Thoracic aorta (tissue), 2 donors: ENCODE results near the gene GMIP. TPM values are rescaled to one million over a fixed set of nuclear protein-coding genes. Genes with fewer than 3 reads are reported as not detected.
"Not testable (repeated sequence)": the region's sequence is repeated elsewhere in the genome, so short reads cannot be mapped to it uniquely, and the experiment has no call there.

Experiments used
- ATAC-seq: fragments of 150-250 bp; one replicate; pipeline ENCODE4 v1.8.0; 2017; ENCODE audit warnings: low read depth; ENCODE audit not compliant: insufficient number of reproducible peaks, low FRiP score
- DNase-seq: peaks from one replicate; pipeline ENCODE4 v3.0.0-alpha.2; 2020; ENCODE audit warnings: low spot score
- H3K27ac ChIP-seq, 2 donors: fragments of 200-600 bp; sonication (generic); 1 replicate in 1 of 2; 2 replicates in 1 of 2; pipeline ENCODE4 v1.5.1; 2016; ENCODE audit warnings: mild to moderate bottlenecking in 2 of 2, moderate library complexity in 2 of 2
- H3K27me3 ChIP-seq: fragments of 200-600 bp; sonication (generic); replicated peaks from 2 replicates; pipeline ENCODE4 v1.6.0; 2016; ENCODE audit warnings: mild to moderate bottlenecking; ENCODE audit not compliant: insufficient read depth
- H3K36me3 ChIP-seq: fragments of 200-600 bp; sonication (generic); one replicate; pipeline ENCODE4 v1.5.1; 2016
- H3K4me1 ChIP-seq, 2 donors: fragments of 200-600 bp; sonication (generic); 1 replicate in 1 of 2; 2 replicates in 1 of 2; pipeline versions ENCODE4 v1.5.1 to v1.6.0; 2016; ENCODE audit warnings: low read depth in 2 of 2, mild to moderate bottlenecking in 1 of 2; ENCODE audit not compliant: control insufficient read depth in 1 of 2
- H3K4me3 ChIP-seq: fragments of 200-600 bp; sonication (generic); 2 replicates; pipeline ENCODE4 v1.5.1; 2016; ENCODE audit warnings: mild to moderate bottlenecking
- H3K9me3 ChIP-seq: fragments of 200-600 bp; sonication (generic); 2 replicates; pipeline ENCODE4 v1.5.1; 2016
- CTCF ChIP-seq: fragments of 200-600 bp; sonication (generic); IDR thresholded peaks from one replicate; pipeline ENCODE4 v1.5.1; 2019; ENCODE audit warnings: antibody characterized with exemption
- total RNA-seq, 2 donors: library from RNA; depleted of rRNA; stranded (reverse); fragments of >200 nt; gene quantifications; one replicate each; pipeline versions ENCODE4 v1.1.0 to v1.2.3, GENCODE V29; 2016

The GMIP gene
- total RNA-seq, 2 donors from 2014 or later, result 12.5 to 13.1 TPM

- H3K27me3 ChIP-seq, result no peaks in the 10 kb centered on the region
- DNase-seq (no peak), ATAC-seq (no peak)
- no peak overlapping the region for H3K4me3 ChIP-seq
- H3K4me1 ChIP-seq, result no peaks in the 10 kb centered on the region
- H3K9me3 ChIP-seq, result no peaks in the 10 kb centered on the region
- H3K36me3 ChIP-seq, result no peaks in the 10 kb centered on the region
- H3K27ac ChIP-seq, result no peak overlapping the region
- TF ChIP-seq CTCF, result no peak
Observed at GRCh38 chr19:19610376-19611202, 32.9 kb downstream of the GMIP start.

DNA sequence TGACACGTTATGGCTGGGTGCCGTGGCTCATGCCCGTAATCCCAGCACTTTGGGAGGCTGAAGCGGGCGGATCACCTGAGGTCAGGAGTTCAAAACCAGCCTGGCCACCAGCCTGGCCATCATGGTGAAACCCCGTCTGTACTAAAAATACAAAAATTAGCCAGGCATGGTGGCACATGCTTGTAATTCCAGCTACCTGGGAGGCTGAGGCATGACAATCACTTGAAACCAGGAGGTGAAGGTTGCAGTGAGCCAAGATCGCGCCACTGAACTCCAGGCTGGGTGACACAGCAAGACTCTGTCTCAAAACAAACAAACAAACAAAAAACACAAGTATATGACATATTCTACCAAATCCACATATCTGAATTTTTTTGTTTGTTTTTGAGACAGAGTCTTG is 36.8 kb downstream of the GMIP start:
- H3K4me1 ChIP-seq, H3K27ac ChIP-seq, ATAC-seq, DNase-seq, H3K4me3 ChIP-seq, H3K9me3 ChIP-seq, H3K36me3 ChIP-seq, H3K27me3 ChIP-seq: not testable (repeated sequence)

GRCh38 chr19:19606021-19606420 is 37.4 kb downstream of the GMIP start:
- TF ChIP-seq CTCF, result no peak
- H3K27me3 ChIP-seq, result no peaks in the 10 kb centered on the region
- H3K9me3 ChIP-seq, result no peaks in the 10 kb centered on the region
- ATAC-seq, result no peak
- no peaks in the 10 kb centered on the region for H3K36me3 ChIP-seq
- no peaks in the 10 kb centered on the region for H3K4me1 ChIP-seq
- no peak for DNase-seq
- no peak overlapping the region for H3K27ac ChIP-seq
- H3K4me3 ChIP-seq, result no peak overlapping the region

- no peak for DNase-seq
- Histone ChIP-seq H3K9me3 (no peaks in the 10 kb centered on the region), H3K27ac (no peak overlapping the region), H3K36me3 (no peaks in the 10 kb centered on the region), H3K4me3 (no peak overlapping the region), H3K4me1 (no peaks in the 10 kb centered on the region), H3K27me3 (no peaks in the 10 kb centered on the region)
- no peak for TF ChIP-seq CTCF
- ATAC-seq, result no peak
Observed at GRCh38 chr19:19602713-19603324, 40.6 kb downstream of the GMIP start.

DNA sequence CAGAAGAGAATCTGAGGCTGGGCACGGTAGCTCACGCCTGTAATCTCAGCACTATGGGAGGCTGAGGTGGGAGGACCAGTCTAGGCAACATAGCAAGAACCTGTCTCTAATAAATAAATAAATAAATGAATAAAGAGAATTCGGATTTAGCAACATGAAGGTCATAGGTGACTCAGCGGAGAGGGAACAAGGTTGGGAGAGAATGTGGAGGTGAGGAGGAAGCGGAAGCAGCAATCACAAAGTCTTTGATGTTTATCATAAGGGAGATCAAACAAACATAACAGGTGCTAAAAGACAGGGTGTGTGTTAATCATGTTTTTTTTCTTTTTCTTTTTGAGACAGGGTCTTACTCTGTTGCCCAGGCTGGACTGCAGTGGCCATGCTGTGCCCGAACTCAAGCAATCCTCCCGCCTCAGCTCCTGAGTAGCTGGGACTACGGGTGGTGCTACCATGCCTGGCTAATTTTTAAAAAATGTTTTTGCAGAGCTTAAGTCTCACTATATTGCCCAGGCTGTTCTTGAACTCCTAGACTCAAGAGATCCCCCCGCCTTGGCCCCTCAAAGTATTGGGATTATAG is 41.2 kb downstream of the GMIP start:
- H3K27ac ChIP-seq, result no peak overlapping the region
- H3K27me3 ChIP-seq, result no peaks in the 10 kb centered on the region
- H3K36me3 ChIP-seq, result no peaks in the 10 kb centered on the region
- no peaks in the 10 kb centered on the region for H3K4me1 ChIP-seq
- no peak for TF ChIP-seq CTCF
- H3K9me3 ChIP-seq, result no peaks in the 10 kb centered on the region
- DNase-seq (no peak), ATAC-seq (no peak)
- no peak overlapping the region for H3K4me3 ChIP-seq
